ENCODE results near the gene LMX1A.

LMX1A gene

DNA sequence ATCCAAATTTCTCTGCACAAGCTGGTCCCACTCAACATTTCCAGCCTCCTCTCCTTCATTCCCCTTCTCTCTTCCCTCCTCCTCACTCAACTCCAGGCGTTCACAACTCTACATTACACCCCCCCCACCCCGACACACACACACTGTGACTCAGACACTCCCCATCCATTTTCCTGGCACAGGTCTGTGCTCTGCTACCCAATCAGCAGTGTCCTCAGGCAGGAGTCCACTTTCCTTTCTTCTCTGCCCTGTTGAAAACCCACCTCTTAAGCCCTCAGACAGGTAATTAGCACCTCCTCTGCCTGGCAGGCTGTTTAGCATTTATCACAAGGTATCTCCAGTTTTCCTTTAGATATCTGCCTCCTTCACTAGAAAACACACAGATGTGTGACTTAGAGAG lies 8.8 kb upstream of the LMX1A start:
- no peak for DNase-seq

DNA sequence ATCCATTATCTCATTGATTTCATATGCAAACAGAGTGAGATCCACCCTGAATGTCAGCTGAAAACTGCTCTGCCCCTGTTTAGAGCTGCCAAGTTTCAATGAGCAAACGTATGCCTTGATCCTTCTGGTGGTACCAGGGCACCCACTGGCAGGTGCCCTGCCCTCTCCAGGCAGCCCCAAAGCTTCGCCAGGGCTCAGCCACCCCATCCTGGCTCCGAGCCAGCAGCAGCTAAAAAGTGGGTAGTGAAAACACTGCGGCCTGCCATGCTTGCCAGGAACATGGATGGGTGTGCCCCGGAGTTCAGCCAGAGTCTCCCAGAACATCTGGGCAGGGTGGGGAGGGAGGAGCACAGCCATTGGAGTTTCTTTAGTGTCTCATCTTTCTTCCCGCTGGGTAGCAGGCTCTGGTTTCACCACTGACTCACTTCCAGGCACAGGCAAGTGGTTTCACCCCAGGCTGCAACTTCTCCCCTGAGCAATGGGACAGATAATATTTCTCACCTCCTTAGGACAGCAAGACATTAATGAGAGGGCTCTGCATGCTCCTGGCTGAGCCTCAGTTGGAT lies 8.1 kb upstream of the LMX1A start:
- no peak for DNase-seq

GRCh38 chr1:165356876-165357275 lies 361 bp upstream of the LMX1A start:
- DNase-seq, result no peak

DNA sequence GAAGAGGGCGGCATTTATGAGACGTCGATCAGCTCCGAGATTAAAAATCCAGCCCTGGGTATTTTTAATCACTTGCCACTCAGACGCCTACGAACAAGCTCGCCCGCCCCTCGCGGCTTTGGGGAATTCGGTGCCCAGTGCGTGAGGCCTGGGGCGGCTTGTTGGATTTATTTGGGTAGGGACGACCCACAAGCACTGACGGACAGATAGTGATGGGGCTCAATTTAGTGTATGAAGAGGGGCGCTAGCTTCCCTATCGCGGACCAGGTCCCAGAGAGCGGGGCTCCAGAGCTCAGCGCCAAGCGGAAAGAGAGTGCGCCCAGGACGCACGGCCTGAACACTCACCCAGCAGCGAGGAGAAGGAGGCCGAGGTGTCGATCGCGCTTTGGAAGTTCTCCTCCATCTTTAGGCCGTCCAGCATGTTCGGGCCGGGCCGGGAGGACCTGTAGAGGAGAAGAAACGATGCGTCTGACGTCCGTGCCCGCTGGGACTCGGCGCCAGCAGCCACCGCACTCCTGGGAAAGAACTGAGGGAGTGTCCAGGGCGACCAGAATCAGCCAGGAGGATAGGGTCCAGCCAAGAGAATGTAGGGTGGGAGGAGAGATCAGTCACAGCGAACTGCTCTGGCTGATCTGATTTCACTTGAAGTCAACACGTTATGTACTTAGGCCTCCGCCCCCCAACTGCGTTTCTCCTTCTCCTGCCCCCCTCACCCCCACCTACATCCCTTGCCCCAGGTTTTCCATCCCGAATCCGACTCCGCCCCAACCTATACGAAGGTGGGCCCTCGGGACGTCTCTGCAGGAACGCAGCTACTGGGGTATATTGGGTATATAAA lies 1.2 kb downstream of the LMX1A start:
- no peak for DNase-seq

DNA sequence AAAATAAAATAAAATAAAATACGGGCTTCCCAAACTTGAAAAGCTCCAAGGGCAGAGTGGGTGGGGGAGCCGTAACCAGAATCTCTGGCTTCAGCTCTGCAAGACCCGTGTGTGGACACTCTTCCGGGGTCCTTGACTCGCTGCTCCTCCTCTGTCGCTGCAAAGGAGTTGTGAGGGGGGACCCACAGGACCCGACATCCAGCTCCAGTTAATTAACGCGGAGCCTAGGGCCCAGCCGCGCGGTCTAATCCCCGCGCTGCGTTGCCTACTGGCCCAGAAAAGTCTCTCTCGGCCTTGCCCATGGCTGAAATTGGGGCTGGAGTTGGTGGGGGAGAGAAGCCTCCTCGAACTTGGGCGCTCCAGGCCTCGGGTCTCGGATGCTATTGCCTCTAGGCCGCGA lies 1.8 kb downstream of the LMX1A start:
- no peak for DNase-seq

- no peak for DNase-seq
These were observed 2.5 kb downstream of the LMX1A start for GRCh38 chr1:165353731-165354671.

- no peak for DNase-seq
These were observed 3.8 kb downstream of the LMX1A start for GRCh38 chr1:165352442-165353293.

DNA sequence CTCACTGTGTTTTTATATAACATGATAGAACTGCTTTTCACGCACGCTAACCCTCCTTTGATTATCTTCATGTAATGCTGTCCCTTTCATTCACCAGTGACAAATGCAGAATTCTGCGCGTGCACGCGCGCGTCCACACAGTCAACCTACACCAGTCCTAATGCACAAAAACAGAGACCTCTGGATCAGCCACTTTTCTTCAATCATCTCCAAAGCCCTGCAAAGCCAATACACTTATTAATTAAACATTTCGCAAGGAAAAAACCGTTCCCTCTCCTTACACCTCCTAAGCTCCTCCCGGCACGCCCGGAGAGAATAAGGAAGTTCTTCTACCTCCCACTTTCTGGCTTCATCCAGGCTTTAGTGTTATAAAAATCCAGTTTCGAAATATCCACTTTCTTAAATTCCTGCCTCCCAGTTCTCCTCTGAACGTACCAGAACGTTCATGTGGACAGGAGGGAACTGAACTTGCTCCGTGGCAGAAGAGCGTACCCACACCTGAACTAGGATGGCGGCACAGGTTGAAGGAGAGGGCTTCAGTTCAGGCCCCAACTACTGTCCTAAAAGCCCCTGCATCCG lies 4.6 kb downstream of the LMX1A start:
- no peak for DNase-seq

GRCh38 chr1:165350840-165351239 lies 5.7 kb downstream of the LMX1A start:
- no peak for DNase-seq

DNA sequence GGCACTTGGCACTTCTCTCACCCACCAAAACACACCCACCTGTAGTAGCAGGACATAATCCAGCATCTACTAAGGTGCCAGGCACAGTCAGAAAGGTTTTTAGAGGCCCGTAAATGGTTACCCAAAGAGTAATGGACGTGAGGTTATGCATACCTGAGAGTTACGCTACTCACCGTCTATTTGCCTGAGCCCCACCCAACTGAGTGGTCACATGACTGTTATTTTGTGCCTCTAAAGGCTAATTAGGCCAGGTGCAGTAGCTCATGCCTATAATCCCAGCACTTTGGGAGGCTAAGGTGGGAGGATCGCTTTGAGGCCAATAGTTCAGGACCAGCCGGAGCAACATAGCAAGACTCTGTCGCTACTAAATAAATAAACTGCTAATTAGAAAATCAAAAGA lies 11.0 kb downstream of the LMX1A start:
- no peak for DNase-seq

- no peak for DNase-seq
These were observed 11.8 kb downstream of the LMX1A start for GRCh38 chr1:165344736-165345135.

DNA sequence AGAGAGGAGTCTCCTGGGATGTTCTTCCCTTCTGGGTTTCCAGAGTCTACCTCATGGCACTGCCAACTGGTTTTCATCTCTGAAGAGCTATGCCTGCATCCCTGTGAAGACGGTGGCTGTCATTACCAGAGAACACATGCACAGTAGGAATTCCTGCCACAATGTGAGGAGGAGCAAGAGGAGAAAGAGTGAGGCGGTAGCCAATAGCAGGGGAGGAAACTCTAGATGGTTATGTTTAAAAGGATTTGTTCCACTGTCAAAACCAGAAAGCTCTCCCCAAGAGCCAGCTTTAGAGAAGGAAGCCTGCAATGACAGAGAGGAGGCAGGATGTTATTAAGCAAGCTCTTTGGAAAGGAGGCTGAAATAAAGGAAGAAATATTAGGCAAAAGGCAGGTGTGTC lies 12.3 kb downstream of the LMX1A start:
- no peak for DNase-seq

- no peak for DNase-seq
These were observed 13.9 kb downstream of the LMX1A start for GRCh38 chr1:165342587-165342986.

GRCh38 chr1:165342168-165342567 lies 14.3 kb downstream of the LMX1A start:
- DNase-seq, result no peak

DNA sequence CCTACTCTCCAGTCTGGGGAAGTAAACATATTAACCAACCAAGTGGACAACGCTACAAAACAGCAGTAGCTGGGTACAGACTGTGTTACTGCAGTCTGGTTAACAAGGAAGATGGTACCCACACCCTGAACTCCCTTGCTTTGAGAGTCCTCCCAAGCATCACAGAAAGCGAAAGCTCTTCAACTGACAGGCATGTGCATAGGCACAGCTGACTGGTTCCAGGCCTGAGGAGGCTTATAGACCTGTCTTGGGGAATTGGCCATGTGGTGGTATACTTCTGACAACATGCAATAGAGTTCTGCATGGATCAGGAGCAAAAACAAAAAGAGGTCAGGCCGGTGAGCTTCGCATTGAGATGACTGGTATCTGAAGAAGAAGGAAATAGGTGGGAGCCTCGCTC lies 17.4 kb downstream of the LMX1A start:
- DNase-seq, result no peak

DNA sequence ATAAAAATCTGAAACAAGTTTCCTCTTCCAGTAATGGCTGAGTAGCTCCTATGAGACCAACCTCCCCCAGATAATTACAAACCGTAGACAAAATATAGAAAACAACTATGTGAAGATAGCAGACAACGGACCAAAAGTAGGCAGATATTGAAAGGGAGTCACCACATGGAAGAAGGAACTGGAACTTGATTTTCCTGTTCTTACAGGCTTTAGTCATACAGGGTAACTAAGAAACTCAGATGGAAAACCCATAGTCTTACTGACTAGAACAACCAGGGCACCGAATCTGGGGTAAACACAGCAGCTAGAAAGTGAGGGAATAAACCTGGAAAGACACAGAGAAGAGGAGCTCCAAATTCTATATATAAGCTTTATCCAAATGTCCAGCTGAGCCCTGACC lies 26.0 kb downstream of the LMX1A start:
- DNase-seq, result no peak

DNA sequence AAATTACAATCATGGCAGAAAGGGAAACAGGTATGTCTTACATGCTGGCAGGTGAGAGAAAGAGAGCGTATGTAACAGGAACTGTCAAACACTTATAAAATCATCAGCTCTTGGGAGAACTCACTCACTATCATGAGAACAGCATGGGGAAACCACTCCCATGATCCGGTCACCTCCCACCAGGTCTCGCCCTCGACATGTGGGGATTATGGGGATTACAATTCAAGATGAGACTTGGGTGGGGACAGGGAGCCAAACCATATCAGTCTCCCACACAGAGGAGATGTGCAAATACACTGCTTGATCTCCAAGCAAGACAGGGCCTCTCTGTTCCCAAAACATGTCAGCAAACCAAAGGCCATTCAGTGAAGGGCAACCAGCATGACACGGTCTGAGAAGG lies 27.4 kb downstream of the LMX1A start:
- DNase-seq, result no peak

DNA sequence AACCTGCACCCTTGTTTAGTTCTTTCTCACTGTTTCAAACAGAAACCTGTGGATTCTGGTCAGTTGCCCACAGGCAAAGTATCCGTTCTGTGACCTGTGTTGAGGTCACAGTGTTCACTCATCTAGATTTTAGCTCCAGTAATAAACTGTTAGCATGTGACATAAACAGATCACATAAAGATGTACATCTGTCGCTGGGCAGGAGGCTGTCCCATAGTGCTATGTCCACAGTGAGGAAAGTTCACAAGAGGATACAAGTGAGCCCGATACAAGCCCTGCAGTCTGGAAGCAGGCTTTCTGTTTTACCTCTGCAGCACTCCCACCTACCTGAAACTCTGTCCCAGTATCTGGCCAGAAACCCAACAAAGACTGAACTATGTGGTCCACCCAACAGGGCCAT lies 28.4 kb downstream of the LMX1A start:
- DNase-seq, result no peak

DNA sequence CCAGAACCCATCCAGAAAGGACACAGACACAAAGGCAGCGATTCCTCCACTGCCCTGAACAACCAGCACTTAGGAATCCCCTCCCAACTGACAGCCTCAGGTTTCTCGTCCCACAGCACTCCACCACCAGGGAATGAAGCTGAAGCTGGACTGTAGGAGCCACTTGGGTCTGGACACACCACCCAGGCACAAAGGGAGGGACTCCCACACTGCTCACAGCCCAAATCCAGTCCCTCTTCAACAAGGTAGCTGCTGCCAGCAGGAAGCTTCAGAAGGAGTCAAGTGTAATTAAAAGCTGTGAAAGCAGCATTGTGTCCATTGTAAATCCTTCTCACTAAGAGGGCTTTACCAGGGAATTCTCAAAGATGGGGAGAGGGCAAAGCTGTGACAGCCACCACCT lies 29.0 kb downstream of the LMX1A start:
- no peak for DNase-seq

DNA sequence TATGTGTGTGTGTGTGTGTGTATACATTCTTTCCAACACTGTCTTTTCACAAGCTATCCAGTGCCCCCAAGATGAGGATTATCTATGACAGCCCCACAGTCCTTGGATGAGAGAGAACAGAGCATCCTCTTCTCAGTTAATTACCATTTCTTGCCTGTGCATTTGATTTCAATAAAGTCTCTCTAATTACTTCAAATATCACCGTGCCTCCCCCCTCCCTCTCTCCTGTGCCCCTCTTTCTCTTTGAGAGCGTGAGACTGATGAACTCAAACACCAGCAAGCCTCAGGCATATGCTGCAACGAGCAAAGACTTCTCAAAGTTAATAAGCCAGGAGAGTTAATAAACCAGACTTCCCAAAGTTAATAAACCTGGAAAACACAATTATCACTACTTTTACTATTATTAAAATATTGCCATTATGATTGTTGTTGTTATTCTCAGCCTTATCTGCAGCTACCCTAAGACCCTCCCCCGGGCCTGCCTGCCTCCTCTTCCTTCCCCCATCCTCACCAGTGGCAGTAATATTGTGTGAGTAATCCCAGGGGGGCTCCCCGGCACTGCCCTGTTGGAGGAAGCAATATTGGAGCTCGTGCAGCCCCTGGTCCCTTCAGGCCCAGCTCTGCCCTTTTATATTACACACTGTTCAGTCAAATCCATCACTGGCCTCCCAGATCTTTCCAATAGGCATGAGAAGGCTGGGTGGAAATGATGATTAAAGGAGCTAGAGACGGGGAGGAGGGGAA lies 30.9 kb downstream of the LMX1A start:
- no peak for DNase-seq

GRCh38 chr1:165324050-165324449 lies 32.5 kb downstream of the LMX1A start:
- DNase-seq, result no peak

- DNase-seq, result no peak
These were observed 38.9 kb downstream of the LMX1A start for GRCh38 chr1:165317612-165318011.

Measured in CD4-positive, alpha-beta T cell treated with Interleukin-1 beta for 1 hour (primary cell).